ENCODE results near the gene RAB27A. TPM values are rescaled to one million over a fixed set of nuclear protein-coding genes. Genes with fewer than 3 reads are reported as not detected.

Gene RAB27A
- total RNA-seq, 1 donor from 2014 or later: 26.7 TPM

DNA sequence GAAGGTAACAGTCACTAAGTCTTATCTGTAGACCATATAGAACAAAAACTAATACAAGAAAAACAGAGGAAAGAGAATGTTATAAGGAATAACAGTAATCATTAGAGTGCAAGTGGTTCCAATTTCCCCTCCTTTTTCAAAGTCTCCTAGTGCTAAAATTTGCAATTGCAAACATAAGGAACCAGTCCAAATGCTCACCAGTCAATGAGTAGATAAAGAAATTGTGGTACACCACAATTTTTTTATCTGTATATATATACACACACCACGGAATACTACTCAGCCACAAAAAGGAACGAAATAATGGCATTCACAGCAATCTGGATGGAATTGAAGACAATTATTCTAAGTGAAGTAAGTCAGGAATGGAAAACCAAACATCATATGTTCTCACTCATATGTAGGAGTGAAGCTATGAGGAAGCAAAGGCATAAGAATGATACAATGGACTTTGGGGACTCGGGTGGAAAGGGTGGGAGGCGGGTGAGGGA lies 54.0 kb downstream of the RAB27A start:
- ATAC-seq (ENCODE audit: low read depth) (no peak), DNase-seq (no peak)
- Mint-ChIP-seq H3K27me3 (no peaks in the 10 kb centered on the region), H3K9me3 (no peaks in the 10 kb centered on the region), H3K4me3 (no peak overlapping the region), H3K27ac (no peak overlapping the region), H3K36me3 (ENCODE audit: low read depth) (peaks cover 24% of the 10 kb centered on the region), H3K4me1 (no peaks in the 10 kb centered on the region)
- ChIA-PET CTCF (no interaction called here), POLR2A (interaction anchor here (0.6 kb wide), 1 partner anchor 18 kb away, joined by 4 read pairs; no protein-coding TSS in a partner anchor)
- TF ChIP-seq, protein P1, sequence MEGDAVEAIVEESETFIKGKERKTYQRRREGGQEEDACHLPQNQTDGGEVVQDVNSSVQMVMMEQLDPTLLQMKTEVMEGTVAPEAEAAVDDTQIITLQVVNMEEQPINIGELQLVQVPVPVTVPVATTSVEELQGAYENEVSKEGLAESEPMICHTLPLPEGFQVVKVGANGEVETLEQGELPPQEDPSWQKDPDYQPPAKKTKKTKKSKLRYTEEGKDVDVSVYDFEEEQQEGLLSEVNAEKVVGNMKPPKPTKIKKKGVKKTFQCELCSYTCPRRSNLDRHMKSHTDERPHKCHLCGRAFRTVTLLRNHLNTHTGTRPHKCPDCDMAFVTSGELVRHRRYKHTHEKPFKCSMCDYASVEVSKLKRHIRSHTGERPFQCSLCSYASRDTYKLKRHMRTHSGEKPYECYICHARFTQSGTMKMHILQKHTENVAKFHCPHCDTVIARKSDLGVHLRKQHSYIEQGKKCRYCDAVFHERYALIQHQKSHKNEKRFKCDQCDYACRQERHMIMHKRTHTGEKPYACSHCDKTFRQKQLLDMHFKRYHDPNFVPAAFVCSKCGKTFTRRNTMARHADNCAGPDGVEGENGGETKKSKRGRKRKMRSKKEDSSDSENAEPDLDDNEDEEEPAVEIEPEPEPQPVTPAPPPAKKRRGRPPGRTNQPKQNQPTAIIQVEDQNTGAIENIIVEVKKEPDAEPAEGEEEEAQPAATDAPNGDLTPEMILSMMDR (IDR thresholded peaks at IDR 0.05): no peak
- intact Hi-C loops (cut with micrococcal nuclease): no loop called here

DNA sequence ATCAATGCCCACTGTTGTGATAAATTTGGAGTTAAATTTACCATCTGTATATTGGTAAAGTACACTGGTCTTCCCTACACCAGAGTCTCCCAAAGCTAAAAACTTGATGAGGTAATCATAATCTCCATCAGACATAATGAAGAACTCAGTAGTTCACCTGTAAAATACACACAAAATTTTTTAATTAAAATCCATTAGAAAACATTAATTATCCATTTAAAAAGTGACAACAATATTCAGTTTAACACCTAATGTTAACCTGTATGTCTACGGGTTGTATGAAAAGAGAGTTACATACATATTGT lies 54.9 kb downstream of the RAB27A start:
- H3K4me3 Mint-ChIP-seq: no peak overlapping the region
- intact Hi-C loops (cut with micrococcal nuclease): no loop called here

DNA sequence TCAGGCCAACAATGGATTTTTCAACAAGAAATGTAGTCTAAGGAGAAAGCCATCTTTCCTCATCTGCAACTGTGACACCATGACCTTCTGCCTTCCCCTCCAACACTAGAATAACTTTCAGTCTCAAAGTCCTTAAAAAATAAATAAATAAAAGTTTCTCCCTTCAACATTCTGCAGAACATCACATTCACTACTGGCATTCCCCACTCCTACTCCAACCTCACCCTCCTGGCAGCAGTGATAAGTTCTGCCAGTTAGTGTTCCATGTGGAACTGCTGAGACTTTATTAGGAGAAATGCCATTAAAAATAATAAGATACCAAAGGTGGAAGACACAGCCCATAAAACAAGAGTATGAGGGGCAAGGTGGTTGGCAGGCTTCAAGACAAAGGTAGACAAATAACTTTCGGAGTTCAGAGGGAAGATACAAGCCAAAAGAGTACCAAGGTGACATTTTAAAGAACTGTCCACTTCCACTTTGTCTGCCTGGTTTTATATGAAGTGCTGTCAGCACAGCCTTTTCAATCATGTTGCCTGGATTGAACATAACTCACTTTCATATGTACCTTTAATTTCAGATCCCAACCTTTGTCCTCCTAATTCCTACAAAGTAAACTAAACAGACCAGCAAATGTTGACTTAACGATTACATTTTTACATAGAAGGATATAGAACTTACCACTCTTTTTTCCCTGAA lies 55.4 kb downstream of the RAB27A start:
- H3K36me3 Mint-ChIP-seq (ENCODE audit: low read depth): peaks cover 29% of the 10 kb centered on the region
- ATAC-seq (ENCODE audit: low read depth): no peak
- TF ChIP-seq, protein P1 (IDR thresholded peaks at IDR 0.05): no peak
- ChIA-PET POLR2A (no interaction called here), CTCF (no interaction called here)
- DNase-seq: no peak
- no peak overlapping the region for H3K27ac Mint-ChIP-seq
- no peaks in the 10 kb centered on the region for H3K4me1 Mint-ChIP-seq
- H3K9me3 Mint-ChIP-seq: no peaks in the 10 kb centered on the region
- H3K27me3 Mint-ChIP-seq: no peaks in the 10 kb centered on the region
- intact Hi-C loops (cut with micrococcal nuclease): no loop called here
- no peak overlapping the region for H3K4me3 Mint-ChIP-seq

More for the DNA sequence above, 54.9 kb downstream of the RAB27A start:
- ChIA-PET CTCF (no interaction called here), POLR2A (no interaction called here)
- Mint-ChIP-seq H3K27me3 (no peaks in the 10 kb centered on the region), H3K27ac (no peak overlapping the region), H3K9me3 (no peaks in the 10 kb centered on the region), H3K36me3 (ENCODE audit: low read depth) (peaks cover 28% of the 10 kb centered on the region), H3K4me1 (no peaks in the 10 kb centered on the region)
- no peak for ATAC-seq (ENCODE audit: low read depth)
- DNase-seq: no peak
- TF ChIP-seq, protein P1 (IDR thresholded peaks at IDR 0.05): no peak

DNA sequence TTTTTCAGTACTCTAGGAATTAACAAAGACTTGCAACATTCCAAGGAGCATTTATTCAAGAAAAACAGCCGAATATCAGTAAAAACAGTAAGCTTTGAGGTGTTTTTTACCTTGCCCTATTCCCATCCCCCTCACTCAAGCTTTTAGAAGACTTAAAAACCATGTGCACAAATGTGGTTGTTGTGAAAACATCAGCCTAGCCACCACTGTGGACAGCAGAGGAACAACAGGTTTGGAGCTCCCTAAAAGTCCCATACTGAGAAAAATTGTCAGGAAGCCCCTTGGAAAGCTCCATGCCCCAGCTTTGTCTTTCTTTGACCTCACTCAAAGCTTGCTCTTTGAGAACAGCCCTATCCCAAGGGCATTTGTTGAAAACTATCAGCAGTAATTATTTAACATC lies 58.2 kb downstream of the RAB27A start:
- ATAC-seq (ENCODE audit: low read depth): no peak
- ChIA-PET POLR2A (interaction anchor here (0.8 kb wide), 1 partner anchor 35 kb away, joined by 3 read pairs; the partner anchor contains the start of gene RSL24D1), CTCF (no interaction called here)
- Mint-ChIP-seq H3K9me3 (no peaks in the 10 kb centered on the region), H3K4me1 (no peaks in the 10 kb centered on the region), H3K36me3 (ENCODE audit: low read depth) (peaks cover 34% of the 10 kb centered on the region), H3K27me3 (no peaks in the 10 kb centered on the region), H3K4me3 (no peak overlapping the region), H3K27ac (no peak overlapping the region)
- TF ChIP-seq, protein P1 (IDR thresholded peaks at IDR 0.05): no peak
- intact Hi-C loops (cut with micrococcal nuclease): no loop called here
- no peak for DNase-seq

DNA sequence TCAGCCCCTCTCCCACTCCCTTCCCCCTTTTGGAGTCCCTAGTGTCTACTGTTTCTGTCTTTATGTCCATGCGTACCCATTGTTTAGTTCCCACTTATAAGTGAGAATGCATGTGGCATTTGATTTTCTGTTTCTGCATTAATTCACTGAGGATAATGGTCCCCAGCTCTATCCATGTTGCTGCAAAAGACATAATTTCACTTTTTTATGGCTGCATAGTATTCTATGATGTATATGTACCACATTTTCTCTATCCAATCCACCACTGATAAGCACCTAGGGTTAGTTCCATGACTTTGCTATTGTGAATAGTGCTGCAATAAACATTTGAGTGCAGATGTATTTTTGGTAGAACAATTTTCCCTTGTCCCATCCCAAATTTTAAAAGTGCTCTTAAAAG lies 58.7 kb downstream of the RAB27A start:
- H3K27me3 Mint-ChIP-seq: no peaks in the 10 kb centered on the region
- intact Hi-C loops (cut with micrococcal nuclease): no loop called here
- ATAC-seq (ENCODE audit: low read depth) (no peak), DNase-seq (no peak)
- no peak overlapping the region for H3K27ac Mint-ChIP-seq
- no peaks in the 10 kb centered on the region for H3K9me3 Mint-ChIP-seq
- TF ChIP-seq, protein P1 (IDR thresholded peaks at IDR 0.05): no peak
- no peaks in the 10 kb centered on the region for H3K4me1 Mint-ChIP-seq
- ChIA-PET POLR2A (interaction anchor here (0.8 kb wide), 1 partner anchor 34 kb away, joined by 3 read pairs; the partner anchor contains the start of gene RSL24D1), CTCF (no interaction called here)
- peaks cover 34% of the 10 kb centered on the region for H3K36me3 Mint-ChIP-seq (ENCODE audit: low read depth)
- no peak overlapping the region for H3K4me3 Mint-ChIP-seq
